H1 (cell line): ENCODE measurements around the gene SIGLEC6.

Experiments used
- CHD2 ChIP-seq: IDR thresholded peaks from 2 replicates; pipeline ENCODE4 v1.6.1; 2012; ENCODE audit warnings: low read length, improper control_type of control experiment
- EP300 ChIP-seq, 2 experiments: IDR thresholded peaks; 1 replicate in 1 of 2; 2 replicates in 1 of 2; pipeline ENCODE4 v1.6.1; 2011 to 2012; ENCODE audit warnings: low read depth in 2 of 2, low read length in 2 of 2, mild to moderate bottlenecking in 2 of 2, borderline replicate concordance in 1 of 2, inconsistent platforms in 1 of 2, moderate library complexity in 1 of 2
- JUND ChIP-seq: IDR thresholded peaks from 2 replicates; pipeline ENCODE4 v1.6.1; 2011; ENCODE audit warnings: mild to moderate bottlenecking, improper control_type of control experiment, low read length
- KDM5A ChIP-seq: fragments of 200-600 bp; IDR thresholded peaks from 2 replicates; pipeline ENCODE4 v1.7.1; 2012; ENCODE audit warnings: mild to moderate bottlenecking, low read length, inconsistent platforms, mixed read lengths
- TF ChIP-seq, protein P1 (sequence below), 3 experiments: IDR thresholded peaks; 1 replicate in 2 of 3; 2 replicates in 1 of 3; pipeline versions ENCODE4 v1.5.1 to v1.6.1; 2011; ENCODE audit warnings: low read length in 3 of 3, mild to moderate bottlenecking in 3 of 3, inconsistent platforms in 2 of 3, low read depth in 1 of 3, moderate library complexity in 1 of 3; ENCODE audit not compliant: insufficient read depth in 1 of 3; ENCODE audit errors: control extremely low read depth in 1 of 3

DNA sequence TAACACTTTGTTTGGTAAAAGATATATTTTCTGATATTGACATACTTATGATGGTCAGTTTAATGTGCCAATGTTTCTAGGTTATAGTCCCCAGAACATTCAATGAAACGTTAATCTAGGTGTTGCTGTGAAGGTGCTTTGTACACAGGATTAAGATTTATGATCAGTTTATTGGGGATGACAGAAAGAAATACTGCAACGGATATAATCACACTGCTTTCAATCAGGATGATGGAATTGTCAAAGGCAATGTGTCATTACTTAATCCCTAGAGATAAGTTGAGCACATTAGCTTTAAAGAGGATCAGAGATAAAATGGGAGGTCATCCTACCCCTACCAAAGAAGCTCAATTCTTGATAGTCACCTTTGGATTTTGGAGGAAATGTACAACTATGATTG, 17.5 kb downstream of the SIGLEC6 start:
- TF ChIP-seq, protein P1, sequence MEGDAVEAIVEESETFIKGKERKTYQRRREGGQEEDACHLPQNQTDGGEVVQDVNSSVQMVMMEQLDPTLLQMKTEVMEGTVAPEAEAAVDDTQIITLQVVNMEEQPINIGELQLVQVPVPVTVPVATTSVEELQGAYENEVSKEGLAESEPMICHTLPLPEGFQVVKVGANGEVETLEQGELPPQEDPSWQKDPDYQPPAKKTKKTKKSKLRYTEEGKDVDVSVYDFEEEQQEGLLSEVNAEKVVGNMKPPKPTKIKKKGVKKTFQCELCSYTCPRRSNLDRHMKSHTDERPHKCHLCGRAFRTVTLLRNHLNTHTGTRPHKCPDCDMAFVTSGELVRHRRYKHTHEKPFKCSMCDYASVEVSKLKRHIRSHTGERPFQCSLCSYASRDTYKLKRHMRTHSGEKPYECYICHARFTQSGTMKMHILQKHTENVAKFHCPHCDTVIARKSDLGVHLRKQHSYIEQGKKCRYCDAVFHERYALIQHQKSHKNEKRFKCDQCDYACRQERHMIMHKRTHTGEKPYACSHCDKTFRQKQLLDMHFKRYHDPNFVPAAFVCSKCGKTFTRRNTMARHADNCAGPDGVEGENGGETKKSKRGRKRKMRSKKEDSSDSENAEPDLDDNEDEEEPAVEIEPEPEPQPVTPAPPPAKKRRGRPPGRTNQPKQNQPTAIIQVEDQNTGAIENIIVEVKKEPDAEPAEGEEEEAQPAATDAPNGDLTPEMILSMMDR (IDR thresholded peaks at IDR 0.05; ENCODE audit: control extremely low read depth in 1 of 3, insufficient read depth in 1 of 3, low read depth in 1 of 3, low read length in 3 of 3): no peak
- no peak for TF ChIP-seq CHD2
- TF ChIP-seq EP300 (IDR thresholded peaks at IDR 0.05; ENCODE audit: borderline replicate concordance in 1 of 2, low read depth in 2 of 2, low read length in 2 of 2): no peak
- no peak for TF ChIP-seq JUND
- no peak for TF ChIP-seq KDM5A
